NCI-H226 (cell line): ENCODE measurements around the gene RET.

ENCODE experiments used
- DNase-seq: peaks from one replicate; pipeline ENCODE4 v3.0.0-alpha.2; 2015

RET gene

GRCh38 chr10:43111101-43111500, 34.2 kb downstream of the RET start:
- DNase-seq, result no peak

- DNase-seq, result no peak
Measured at GRCh38 chr10:43111921-43112607, 35.2 kb downstream of the RET start.

- no peak for DNase-seq
Measured at GRCh38 chr10:43112608-43112961, 35.7 kb downstream of the RET start.

- no peak for DNase-seq
Measured at GRCh38 chr10:43113201-43114087, 36.6 kb downstream of the RET start.

GRCh38 chr10:43114088-43114742, 37.3 kb downstream of the RET start:
- DNase-seq, result no peak

GRCh38 chr10:43114743-43115611, 38.1 kb downstream of the RET start:
- DNase-seq, result no peak

- no peak for DNase-seq
Measured at GRCh38 chr10:43115881-43116595, 39.2 kb downstream of the RET start.

- no peak for DNase-seq
Measured at GRCh38 chr10:43116596-43116995, 39.7 kb downstream of the RET start.

GRCh38 chr10:43117031-43117776, 40.3 kb downstream of the RET start:
- no peak for DNase-seq

GRCh38 chr10:43117777-43118583, 41.1 kb downstream of the RET start:
- DNase-seq, result no peak

- no peak for DNase-seq
Measured at GRCh38 chr10:43118631-43119415, 42.0 kb downstream of the RET start.

- DNase-seq, result no peak
Measured at GRCh38 chr10:43119416-43120115, 42.7 kb downstream of the RET start.

- no peak for DNase-seq
Measured at GRCh38 chr10:43120116-43120928, 43.5 kb downstream of the RET start.

GRCh38 chr10:43120929-43121314, 44.1 kb downstream of the RET start:
- no peak for DNase-seq

- DNase-seq, result no peak
Measured at GRCh38 chr10:43121444-43121843, 44.6 kb downstream of the RET start.

- no peak for DNase-seq
Measured at GRCh38 chr10:43122096-43122495, 45.2 kb downstream of the RET start.

GRCh38 chr10:43122826-43123225, 46.0 kb downstream of the RET start:
- no peak for DNase-seq
